ENCODE results near the gene LRRC37B. TPM values are rescaled to one million over a fixed set of nuclear protein-coding genes. Genes with fewer than 3 reads are reported as not detected.
A peak's percentile ranks its signal among the peaks of the same experiment; 100 is the strongest.

LRRC37B gene
- total and polyA plus RNA-seq, 2 of the 13 experiments (the other 11 are each of a cell fraction or from before 2014, with no cell fraction given): 8.7 to 8.8 TPM

DNA sequence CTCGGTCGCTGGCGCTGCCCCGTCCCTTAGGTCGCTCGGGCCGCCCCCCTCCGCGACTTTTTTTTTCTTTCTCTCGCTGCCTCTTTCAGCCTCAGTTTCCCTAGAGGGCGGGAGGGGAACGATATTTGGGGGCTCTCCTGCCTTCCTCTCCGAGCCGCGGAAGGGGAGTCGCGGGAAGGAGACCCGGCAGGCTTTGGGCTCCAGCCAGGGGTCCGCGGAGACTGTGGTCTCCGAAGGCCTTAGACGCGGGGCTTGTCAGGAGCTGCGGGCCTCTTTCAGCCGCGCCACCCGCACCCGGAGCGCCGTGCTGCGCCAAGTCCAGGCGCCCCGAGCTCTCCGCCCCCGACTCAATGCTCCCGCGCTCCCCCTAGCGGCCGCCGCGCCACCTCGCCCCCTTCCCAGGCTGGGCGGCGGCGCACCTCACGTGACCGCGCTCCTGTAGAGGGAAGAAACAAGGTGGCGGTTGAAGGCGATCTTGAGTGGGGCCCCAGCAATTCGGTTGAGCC lies at the start of gene LRRC37B (continued):
- TF ChIP-seq NONO (IDR thresholded peaks at IDR 0.05): no peak
- TF ChIP-seq NONO (CRISPR knock-in tag; conservative IDR thresholded peaks at IDR 0.05): 0 out of 2 replicates have a peak, but pooled peaks have one; percentile 32
- peak; percentile 64; the same call in 1 of the 2 replicates for TF ChIP-seq POGZ (CRISPR knock-in tag; IDR thresholded peaks at IDR 0.05)
- TF ChIP-seq EZH2 (conservative IDR thresholded peaks at IDR 0.05; ENCODE audit: low read depth, low read length): no peak
- TF ChIP-seq FLYWCH1 (CRISPR knock-in tag; IDR thresholded peaks at IDR 0.05): no peak
- TF ChIP-seq, protein P1, sequence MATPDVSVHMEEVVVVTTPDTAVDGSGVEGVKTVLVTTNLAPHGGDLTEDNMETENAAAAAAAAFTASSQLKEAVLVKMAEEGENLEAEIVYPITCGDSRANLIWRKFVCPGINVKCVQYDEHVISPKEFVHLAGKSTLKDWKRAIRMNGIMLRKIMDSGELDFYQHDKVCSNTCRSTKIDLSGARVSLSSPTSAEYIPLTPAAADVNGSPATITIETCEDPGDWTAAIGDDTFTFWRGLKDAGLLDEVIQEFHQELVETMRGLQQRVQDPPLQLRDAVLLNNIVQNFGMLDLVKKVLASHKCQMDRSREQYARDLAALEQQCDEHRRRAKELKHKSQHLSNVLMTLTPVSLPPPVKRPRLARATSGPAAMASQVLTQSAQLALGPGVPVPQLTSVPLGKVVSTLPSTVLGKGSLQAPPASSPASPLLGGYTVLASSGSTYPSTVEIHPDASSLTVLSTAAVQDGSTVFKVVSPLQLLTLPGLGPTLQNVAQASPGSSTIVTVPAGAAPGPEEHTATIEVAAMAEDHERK (CRISPR knock-in tag; IDR thresholded peaks at IDR 0.05; ENCODE audit: low read depth): no peak
- TF ChIP-seq HMG20B (CRISPR knock-in tag; conservative IDR thresholded peaks at IDR 0.05): no peak
- TF ChIP-seq, protein P2, sequence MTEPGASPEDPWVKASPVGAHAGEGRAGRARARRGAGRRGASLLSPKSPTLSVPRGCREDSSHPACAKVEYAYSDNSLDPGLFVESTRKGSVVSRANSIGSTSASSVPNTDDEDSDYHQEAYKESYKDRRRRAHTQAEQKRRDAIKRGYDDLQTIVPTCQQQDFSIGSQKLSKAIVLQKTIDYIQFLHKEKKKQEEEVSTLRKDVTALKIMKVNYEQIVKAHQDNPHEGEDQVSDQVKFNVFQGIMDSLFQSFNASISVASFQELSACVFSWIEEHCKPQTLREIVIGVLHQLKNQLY (CRISPR knock-in tag; IDR thresholded peaks at IDR 0.05): no peak
- no peak for TF ChIP-seq ATF1 (CRISPR knock-in tag; IDR thresholded peaks at IDR 0.05)
- peak; percentile 85 for TF ChIP-seq XRCC5 (optimal IDR thresholded peaks at IDR 0.05; ENCODE audit: low read length)
- peak; percentile 80; the same call in 1 of the 2 replicates for TF ChIP-seq YEATS4 (CRISPR knock-in tag; IDR thresholded peaks at IDR 0.05; ENCODE audit: borderline replicate concordance)
- TF ChIP-seq ZNF790 (CRISPR knock-in tag; IDR thresholded peaks at IDR 0.05; ENCODE audit: borderline replicate concordance): 0 out of 2 replicates have a peak, but pooled peaks have one; percentile 53
- peak; percentile 77; the same call in 1 of the 2 replicates for TF ChIP-seq MAZ (IDR thresholded peaks at IDR 0.05; ENCODE audit: borderline replicate concordance, low read depth, low read length)
- 0 out of 2 replicates have a peak, but pooled peaks have one; percentile 41 for TF ChIP-seq MAZ (CRISPR knock-in tag; IDR thresholded peaks at IDR 0.05; ENCODE audit: low read depth)
- peak; percentile 85 for TF ChIP-seq RBM39 (IDR thresholded peaks at IDR 0.05; ENCODE audit: low read depth, low read length, poor library complexity, severe bottlenecking)
- no peak for TF ChIP-seq ZNF3 (CRISPR knock-in tag; IDR thresholded peaks at IDR 0.05)
- TF ChIP-seq CHD2 (IDR thresholded peaks at IDR 0.05; ENCODE audit: low read depth, low read length): no peak
- 0 out of 2 replicates have a peak, but pooled peaks have one; percentile 42 for TF ChIP-seq ZNF160 (CRISPR knock-in tag; IDR thresholded peaks at IDR 0.05)
- TF ChIP-seq ZNF749 (CRISPR knock-in tag; IDR thresholded peaks at IDR 0.05; ENCODE audit: borderline replicate concordance): no peak
- peak; percentile 55; the same call in 1 of the 2 replicates for TF ChIP-seq ZFY (CRISPR knock-in tag; IDR thresholded peaks at IDR 0.05)
- no peak for TF ChIP-seq PHF5A (CRISPR knock-in tag; IDR thresholded peaks at IDR 0.05; ENCODE audit: low read depth, unreplicated experiment)
- TF ChIP-seq, protein P3, sequence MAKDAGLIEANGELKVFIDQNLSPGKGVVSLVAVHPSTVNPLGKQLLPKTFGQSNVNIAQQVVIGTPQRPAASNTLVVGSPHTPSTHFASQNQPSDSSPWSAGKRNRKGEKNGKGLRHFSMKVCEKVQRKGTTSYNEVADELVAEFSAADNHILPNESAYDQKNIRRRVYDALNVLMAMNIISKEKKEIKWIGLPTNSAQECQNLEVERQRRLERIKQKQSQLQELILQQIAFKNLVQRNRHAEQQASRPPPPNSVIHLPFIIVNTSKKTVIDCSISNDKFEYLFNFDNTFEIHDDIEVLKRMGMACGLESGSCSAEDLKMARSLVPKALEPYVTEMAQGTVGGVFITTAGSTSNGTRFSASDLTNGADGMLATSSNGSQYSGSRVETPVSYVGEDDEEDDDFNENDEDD (CRISPR knock-in tag; IDR thresholded peaks at IDR 0.05; ENCODE audit: borderline replicate concordance): peak; percentile 67; the same call in 1 of the 2 replicates
- 0 out of 2 replicates have a peak, but pooled peaks have one; percentile 64 for TF ChIP-seq BORCS8-MEF2B (CRISPR knock-in tag; IDR thresholded peaks at IDR 0.05)
- 0 out of 2 replicates have a peak, but pooled peaks have one; percentile 43 for TF ChIP-seq REL (CRISPR knock-in tag; conservative IDR thresholded peaks at IDR 0.05)
- 0 out of 2 replicates have a peak, but pooled peaks have one; percentile 10 for TF ChIP-seq ZNF543 (CRISPR knock-in tag; IDR thresholded peaks at IDR 0.05)
- TF ChIP-seq ZNF225 (CRISPR knock-in tag; IDR thresholded peaks at IDR 0.05): no peak; the same call in 1 of the 2 replicates

Measured in HepG2 (cell line).